ENCODE results near the gene CSNK1E. TPM values are rescaled to one million over a fixed set of nuclear protein-coding genes. Genes with fewer than 3 reads are reported as not detected.

CSNK1E gene
- total RNA-seq, 2 experiments from 2014 or later = 123 TPM

- intact Hi-C loops (cut with micrococcal nuclease) = no loop called here
- Mint-ChIP-seq H3K27ac (peak overlapping the region; percentile 78), H3K4me1 (ENCODE audit: low read depth) (peaks cover 51% of the 10 kb centered on the region), H3K4me3 (no peak overlapping the region), H3K9me3 (no peaks in the 10 kb centered on the region), H3K27me3 (no peaks in the 10 kb centered on the region), H3K36me3 (ENCODE audit: low read depth) (peaks cover 3% of the 10 kb centered on the region)
- ATAC-seq (peak; percentile 84), DNase-seq (peak; percentile 69)
- no peak for TF ChIP-seq CTCF (IDR thresholded peaks at IDR 0.05)
- ChIA-PET POLR2A (interaction anchor here (0.8 to 1.4 kb wide), 4 partner anchors 10 to 415 kb away, joined by 3 to 4 read pairs (median 3); partner anchors contain the start of genes PICK1 and TOMM22), CTCF (interaction anchor here (0.7 to 3.3 kb wide), 6 partner anchors 63 to 215 kb away, joined by 3 to 11 read pairs (median 4); no protein-coding TSS in a partner anchor)
Measured at GRCh38 chr22:38267086-38267485, 50.1 kb downstream of the CSNK1E start.

DNA sequence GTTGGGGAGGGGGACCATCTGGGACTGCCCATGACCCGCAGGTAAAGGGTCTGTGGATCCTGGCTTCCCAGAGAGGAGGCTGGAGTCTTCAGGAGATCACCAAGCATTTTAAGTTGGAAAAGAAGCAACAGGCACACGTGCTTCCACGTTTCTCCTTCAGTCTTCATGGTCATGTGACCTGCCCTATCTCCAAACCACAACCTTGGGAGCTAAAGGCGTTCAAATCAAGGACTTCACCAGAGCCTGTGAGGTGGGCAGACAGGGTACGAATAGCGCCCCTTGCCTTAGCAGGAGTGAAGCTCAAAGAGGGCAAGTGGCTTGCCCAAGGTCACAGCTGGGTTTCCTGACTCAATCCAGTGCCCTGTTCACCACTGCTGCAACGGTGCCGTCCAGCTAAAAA is 51.1 kb downstream of the CSNK1E start:
- ATAC-seq (no peak), DNase-seq (no peak)
- ChIA-PET CTCF (interaction anchor here (1.0 to 3.3 kb wide), 4 partner anchors 62 to 214 kb away, joined by 3 to 11 read pairs (median 4); no protein-coding TSS in a partner anchor), POLR2A (interaction anchor here (0.5 to 1.2 kb wide), 2 partner anchors 73 to 88 kb away, joined by 3 read pairs; no protein-coding TSS in a partner anchor)
- TF ChIP-seq CTCF (IDR thresholded peaks at IDR 0.05) = no peak
- Mint-ChIP-seq H3K4me3 (no peak overlapping the region), H3K36me3 (ENCODE audit: low read depth) (peaks cover 3% of the 10 kb centered on the region), H3K4me1 (ENCODE audit: low read depth) (peaks cover 47% of the 10 kb centered on the region), H3K9me3 (no peaks in the 10 kb centered on the region), H3K27me3 (no peaks in the 10 kb centered on the region), H3K27ac (peak overlapping the region; percentile 78)
- intact Hi-C loops (cut with micrococcal nuclease) = no loop called here

DNA sequence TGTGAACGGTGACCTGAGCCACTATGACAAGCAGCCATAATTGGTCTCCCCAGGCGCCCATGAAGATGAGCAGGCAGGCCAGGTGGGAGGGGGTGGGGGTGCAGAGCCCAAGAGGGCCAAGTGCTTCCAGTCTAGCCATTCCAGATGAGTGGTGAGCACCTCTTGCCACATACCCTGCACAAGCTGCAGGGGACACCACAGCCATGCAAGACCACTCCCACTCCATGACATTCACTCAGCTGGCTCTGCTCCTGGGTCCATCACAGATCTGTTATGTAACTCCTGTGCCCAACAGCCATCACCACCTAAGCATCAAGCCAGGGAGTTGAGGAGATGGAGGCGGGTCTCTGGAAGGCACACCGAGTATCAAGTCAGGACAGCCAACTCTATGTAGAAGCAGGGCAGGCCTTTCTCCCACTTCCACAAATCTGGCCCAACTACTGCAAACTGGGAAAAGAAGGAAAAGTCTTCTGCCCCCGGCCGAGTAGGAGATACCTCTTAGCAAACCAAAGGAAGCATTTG is 52.9 kb downstream of the CSNK1E start:
- ChIA-PET CTCF (interaction anchor here (3.3 kb wide), 1 partner anchor 212 kb away, joined by 11 read pairs; no protein-coding TSS in a partner anchor), POLR2A (interaction anchor here (0.6 kb wide), 1 partner anchor 250 kb away, joined by 3 read pairs; no protein-coding TSS in a partner anchor)
- H3K27ac Mint-ChIP-seq = no peak overlapping the region
- H3K9me3 Mint-ChIP-seq = no peaks in the 10 kb centered on the region
- intact Hi-C loops (cut with micrococcal nuclease) = no loop called here
- no peak for TF ChIP-seq CTCF (IDR thresholded peaks at IDR 0.05)
- no peak for ATAC-seq
- peaks cover 3% of the 10 kb centered on the region for H3K36me3 Mint-ChIP-seq (ENCODE audit: low read depth)
- H3K27me3 Mint-ChIP-seq = no peaks in the 10 kb centered on the region
- peaks cover 39% of the 10 kb centered on the region for H3K4me1 Mint-ChIP-seq (ENCODE audit: low read depth)
- H3K4me3 Mint-ChIP-seq = no peak overlapping the region
- no peak for DNase-seq

DNA sequence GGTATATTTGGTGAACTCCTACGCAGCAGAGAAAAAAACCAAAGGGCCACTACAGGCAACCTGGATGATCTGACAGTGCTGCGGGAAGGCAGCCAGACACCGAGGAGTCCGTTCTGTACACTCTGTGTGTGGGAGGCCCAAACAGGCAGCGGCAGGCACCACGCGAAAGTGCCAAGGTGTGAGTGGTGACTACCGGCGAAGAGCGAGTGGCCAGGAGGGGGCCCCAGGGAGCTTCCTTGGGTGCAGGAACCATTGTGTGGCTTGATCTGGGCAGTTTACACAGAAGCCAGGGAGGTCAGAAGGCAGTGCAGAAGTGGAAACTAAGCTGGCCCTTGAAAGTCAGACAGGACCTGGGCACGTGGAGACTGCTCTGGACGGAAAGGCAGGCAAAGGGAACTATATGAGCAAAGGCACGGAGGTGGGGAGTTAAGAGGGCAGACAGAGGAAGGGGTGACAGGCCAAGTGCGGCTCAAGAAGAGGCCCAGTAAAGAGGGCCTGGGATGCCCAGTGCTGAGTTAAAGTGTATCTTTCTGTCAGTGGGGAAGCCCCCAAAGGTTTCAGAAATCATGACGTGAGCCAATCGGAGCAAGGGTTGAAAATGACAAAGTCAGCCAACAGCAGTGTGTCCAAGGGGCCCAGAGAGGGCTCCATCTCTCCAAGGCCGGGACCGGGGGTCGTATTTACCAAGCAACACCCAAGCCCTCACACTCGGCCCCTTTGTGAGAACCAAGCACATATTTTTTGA is 55.0 kb downstream of the CSNK1E start:
- CTCF ChIA-PET = interaction anchor here (0.7 to 1.8 kb wide), 3 partner anchors 9 to 210 kb away, joined by 5 to 6 read pairs (median 6); no protein-coding TSS in a partner anchor
- peak; percentile 79 for ATAC-seq
- POLR2A ChIA-PET = interaction anchor here (1.5 kb wide), 1 partner anchor 8 kb away, joined by 4 read pairs; no protein-coding TSS in a partner anchor

More for the DNA sequence above, 55.0 kb downstream of the CSNK1E start:
- intact Hi-C loops (cut with micrococcal nuclease) = no loop called here
- H3K9me3 Mint-ChIP-seq = no peaks in the 10 kb centered on the region
- peaks cover 27% of the 10 kb centered on the region for H3K4me1 Mint-ChIP-seq (ENCODE audit: low read depth)
- no peak overlapping the region for H3K4me3 Mint-ChIP-seq
- peak overlapping the region; percentile 34 for H3K27ac Mint-ChIP-seq
- peak; percentile 56 for TF ChIP-seq CTCF (IDR thresholded peaks at IDR 0.05)
- H3K27me3 Mint-ChIP-seq = no peaks in the 10 kb centered on the region
- H3K36me3 Mint-ChIP-seq (ENCODE audit: low read depth) = peaks cover 3% of the 10 kb centered on the region
- peak; percentile 73 for DNase-seq
